ENCODE results near the gene DCDC2B. TPM values are rescaled to one million over a fixed set of nuclear protein-coding genes. Genes with fewer than 3 reads are reported as not detected.
A peak's percentile ranks its signal among the peaks of the same experiment; 100 is the strongest.

Gene DCDC2B
- total RNA-seq, 1 experiment from 2014 or later = 0.27 TPM

DNA sequence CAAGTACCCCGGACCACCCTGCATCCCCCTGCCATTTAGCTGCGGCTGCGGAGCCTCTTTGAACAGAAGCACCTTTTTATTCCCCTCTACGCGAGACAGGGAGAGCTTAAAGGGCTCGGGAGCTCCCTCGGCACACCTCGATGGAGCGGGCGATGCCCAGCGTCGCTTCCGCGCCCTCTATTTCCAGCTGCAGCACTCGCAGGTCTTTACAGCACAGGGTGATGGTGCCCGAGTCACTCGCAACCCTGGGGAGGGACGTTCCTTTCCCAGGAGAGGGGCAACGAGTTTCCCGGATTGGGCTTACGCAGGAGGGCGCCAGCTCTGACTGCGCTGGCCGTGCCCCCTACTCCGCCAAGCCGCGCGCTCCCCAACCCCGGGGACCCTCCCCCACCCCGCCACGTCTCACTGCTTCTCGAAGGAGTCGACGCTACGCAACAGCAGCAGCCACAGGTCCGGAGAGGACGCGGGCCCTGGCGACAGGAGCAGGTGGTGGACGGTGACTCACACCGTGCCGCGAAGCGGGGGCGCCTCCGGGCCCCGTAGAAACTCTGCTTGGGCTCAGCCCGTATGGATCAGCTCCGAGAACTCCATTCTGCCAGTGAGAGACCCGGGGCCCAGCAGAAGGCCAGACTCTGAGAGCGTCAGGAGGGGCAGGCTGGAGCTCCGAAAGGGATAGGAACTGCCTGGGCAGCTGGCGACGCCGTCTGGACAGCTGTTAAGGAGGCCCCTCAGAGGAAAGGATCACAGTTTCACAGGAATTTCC is 32.3 kb downstream of the DCDC2B start (continued):
- TF ChIP-seq, protein P1, sequence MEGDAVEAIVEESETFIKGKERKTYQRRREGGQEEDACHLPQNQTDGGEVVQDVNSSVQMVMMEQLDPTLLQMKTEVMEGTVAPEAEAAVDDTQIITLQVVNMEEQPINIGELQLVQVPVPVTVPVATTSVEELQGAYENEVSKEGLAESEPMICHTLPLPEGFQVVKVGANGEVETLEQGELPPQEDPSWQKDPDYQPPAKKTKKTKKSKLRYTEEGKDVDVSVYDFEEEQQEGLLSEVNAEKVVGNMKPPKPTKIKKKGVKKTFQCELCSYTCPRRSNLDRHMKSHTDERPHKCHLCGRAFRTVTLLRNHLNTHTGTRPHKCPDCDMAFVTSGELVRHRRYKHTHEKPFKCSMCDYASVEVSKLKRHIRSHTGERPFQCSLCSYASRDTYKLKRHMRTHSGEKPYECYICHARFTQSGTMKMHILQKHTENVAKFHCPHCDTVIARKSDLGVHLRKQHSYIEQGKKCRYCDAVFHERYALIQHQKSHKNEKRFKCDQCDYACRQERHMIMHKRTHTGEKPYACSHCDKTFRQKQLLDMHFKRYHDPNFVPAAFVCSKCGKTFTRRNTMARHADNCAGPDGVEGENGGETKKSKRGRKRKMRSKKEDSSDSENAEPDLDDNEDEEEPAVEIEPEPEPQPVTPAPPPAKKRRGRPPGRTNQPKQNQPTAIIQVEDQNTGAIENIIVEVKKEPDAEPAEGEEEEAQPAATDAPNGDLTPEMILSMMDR (IDR thresholded peaks at IDR 0.05 in 2 of 3, conservative IDR thresholded peaks at IDR 0.05 in 1 of 3; ENCODE audit: borderline replicate concordance in 1 of 3, insufficient read depth in 1 of 3, low read depth in 2 of 3, low read length in 2 of 3) = no peak
- TF ChIP-seq SRF (IDR thresholded peaks at IDR 0.05; ENCODE audit: low read depth) (no peak), RAD21 (IDR thresholded peaks at IDR 0.05; ENCODE audit: low read depth) (no peak)

DNA sequence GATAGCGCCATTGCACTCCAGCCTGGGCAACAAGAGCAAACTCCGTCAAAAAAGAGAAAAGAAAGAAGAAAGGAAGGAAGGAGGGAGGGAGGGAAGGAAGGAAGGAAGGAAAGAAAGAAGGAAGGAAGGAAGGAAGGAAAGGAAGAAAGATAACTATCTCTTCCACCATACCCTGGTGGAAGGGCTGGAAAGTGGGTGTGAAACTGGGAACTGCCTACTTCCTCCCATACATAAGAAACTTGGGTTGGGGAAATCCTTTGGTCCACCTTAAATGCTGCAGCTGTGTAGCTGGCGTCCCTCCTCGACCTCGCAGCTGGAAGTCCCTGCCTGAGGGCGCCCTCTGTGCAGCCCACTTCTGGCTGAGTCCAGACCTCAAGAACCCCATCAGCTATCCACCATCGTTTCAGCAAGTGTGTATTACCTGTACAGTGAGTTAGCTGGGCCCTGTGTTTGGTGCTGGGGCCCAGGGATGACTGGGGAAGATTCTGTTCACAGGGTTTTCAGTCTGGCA is 33.5 kb downstream of the DCDC2B start:
- ChIA-PET CTCF (interaction anchor here (1.1 kb wide), 1 partner anchor 8 kb away, joined by 3 read pairs; no protein-coding TSS in a partner anchor), RAD21 (ENCODE audit: low non-redundant PET in 1 of 2, low total read pairs in 2 of 2, uncharacterized antibody in 2 of 2, unreplicated experiment in 2 of 2) (interaction anchor here in 1 of 2 experiments (0.7 to 1.7 kb wide), 2 partner anchors 94 to 279 kb away, joined by 3 to 4 read pairs; partner anchors contain the start of gene MARCKSL1), POLR2A (interaction anchor here (0.6 to 0.7 kb wide), 2 partner anchors 24 to 94 kb away, joined by 3 read pairs; no protein-coding TSS in a partner anchor)
- Histone ChIP-seq H3K36me3 (ENCODE audit: control insufficient read depth in 1 of 2, insufficient read depth in 2 of 2, low read length in 2 of 2) (no peaks in the 10 kb centered on the region), H3K4me3 (replicated peaks in 1 of 2; ENCODE audit: low read depth in 1 of 2, low read length in 2 of 2) (no peak overlapping the region), H3K79me2 (ENCODE audit: insufficient read depth, low read length) (no peaks in the 10 kb centered on the region), H3K9me2 (ENCODE audit: insufficient read depth) (no peaks in the 10 kb centered on the region), H2AFZ (ENCODE audit: low read depth, low read length, poor library complexity, severe bottlenecking) (no peak overlapping the region), H3K4me2 (ENCODE audit: low read length) (peak overlapping the region; percentile 57), H4K20me1 (ENCODE audit: insufficient read depth) (no peaks in the 10 kb centered on the region), H3K9me3 (ENCODE audit: control insufficient read depth in 1 of 2, insufficient read depth in 1 of 2, low read depth in 1 of 2, low read length in 2 of 2) (no peaks in the 10 kb centered on the region), H3K27ac (ENCODE audit: low read depth, low read length) (peak overlapping the region; percentile 24; the same call in 1 of the 2 replicates), H3K27me3 (ENCODE audit: insufficient read depth, low read length) (no peaks in the 10 kb centered on the region), H3K9ac (ENCODE audit: low read length) (no peak overlapping the region), H3K4me1 (ENCODE audit: control insufficient read depth in 1 of 2, insufficient read depth in 2 of 2, low read length in 2 of 2) (peaks cover 20 to 34% of the 10 kb centered on the region in 2 experiments)
- ATAC-seq (no peak), DNase-seq (ENCODE audit: low read depth, low spot score) (no peak)
- intact Hi-C loops (cut with micrococcal nuclease) = no loop called here
- TF ChIP-seq CBX3 (IDR thresholded peaks at IDR 0.05; ENCODE audit: low read depth) (0 out of 2 replicates have a peak, but pooled peaks have one; percentile 10), YY1 (IDR thresholded peaks at IDR 0.05; ENCODE audit: extremely low read depth, insufficient replicate concordance, low read depth, low read length) (no peak)
- TF ChIP-seq, protein P2, sequence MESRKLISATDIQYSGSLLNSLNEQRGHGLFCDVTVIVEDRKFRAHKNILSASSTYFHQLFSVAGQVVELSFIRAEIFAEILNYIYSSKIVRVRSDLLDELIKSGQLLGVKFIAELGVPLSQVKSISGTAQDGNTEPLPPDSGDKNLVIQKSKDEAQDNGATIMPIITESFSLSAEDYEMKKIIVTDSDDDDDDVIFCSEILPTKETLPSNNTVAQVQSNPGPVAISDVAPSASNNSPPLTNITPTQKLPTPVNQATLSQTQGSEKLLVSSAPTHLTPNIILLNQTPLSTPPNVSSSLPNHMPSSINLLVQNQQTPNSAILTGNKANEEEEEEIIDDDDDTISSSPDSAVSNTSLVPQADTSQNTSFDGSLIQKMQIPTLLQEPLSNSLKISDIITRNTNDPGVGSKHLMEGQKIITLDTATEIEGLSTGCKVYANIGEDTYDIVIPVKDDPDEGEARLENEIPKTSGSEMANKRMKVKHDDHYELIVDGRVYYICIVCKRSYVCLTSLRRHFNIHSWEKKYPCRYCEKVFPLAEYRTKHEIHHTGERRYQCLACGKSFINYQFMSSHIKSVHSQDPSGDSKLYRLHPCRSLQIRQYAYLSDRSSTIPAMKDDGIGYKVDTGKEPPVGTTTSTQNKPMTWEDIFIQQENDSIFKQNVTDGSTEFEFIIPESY (IDR thresholded peaks at IDR 0.05; ENCODE audit: extremely low read depth, insufficient replicate concordance, low read length) = no peak
- no TSS peak for BruUV-seq (replicated peaks)

Measured in HCT116 (cell line).